Activated CD4-positive, alpha-beta memory T cell treated with anti-CD3 and anti-CD28 coated beads, Interleukin-2, amount 10 ng/mL, durations not matched to agents 7 days and 5 days (primary cell): ENCODE data around the gene FGGY. TPM values are rescaled to one million over a fixed set of nuclear protein-coding genes. Genes with fewer than 3 reads are reported as not detected.
A peak's percentile ranks its signal among the peaks of the same experiment; 100 is the strongest.

ENCODE experiments used
- CTCF ChIA-PET: fragments of 350-600 bp; sonication (Branson Sonifier 250); formaldehyde crosslinking; loops from one replicate; lab custom pipeline; 2021; ENCODE audit warnings: antibody characterized with exemption, inconsistent platforms; lab: Charles Lee
- POLR2A ChIA-PET: fragments of 350-600 bp; sonication (Branson Sonifier 250); formaldehyde crosslinking; loops from one replicate; lab custom pipeline; 2021; ENCODE audit warnings: antibody characterized with exemption; lab: Charles Lee
- DNase-seq: peaks from one replicate; pipeline ENCODE4 v3.0.0-alpha.2; 2020
- H3K27ac Mint-ChIP-seq: one replicate; pipeline ENCODE4 v1.8.0; 2021; ENCODE audit warnings: mild to moderate bottlenecking, mixed read lengths
- H3K27me3 Mint-ChIP-seq: one replicate; pipeline ENCODE4 v1.8.0; 2021; ENCODE audit warnings: mixed read lengths
- H3K36me3 Mint-ChIP-seq: one replicate; pipeline ENCODE4 v1.8.0; 2021; ENCODE audit warnings: low read depth, mixed read lengths
- H3K4me1 Mint-ChIP-seq: one replicate; pipeline ENCODE4 v1.8.0; 2021; ENCODE audit warnings: mixed read lengths
- H3K4me3 Mint-ChIP-seq: one replicate; pipeline ENCODE4 v1.8.0; 2021; ENCODE audit warnings: mild to moderate bottlenecking, mixed read lengths
- H3K9me3 Mint-ChIP-seq: one replicate; pipeline ENCODE4 v1.8.0; 2021; ENCODE audit warnings: mixed read lengths
- total RNA-seq, 2 experiments: library from RNA; stranded (reverse); gene quantifications; one replicate each; pipeline ENCODE4 v1.2.3, GENCODE V29; 2021

Gene FGGY
- total RNA-seq, 2 experiments from 2014 or later, result 7.0 to 7.7 TPM

DNA sequence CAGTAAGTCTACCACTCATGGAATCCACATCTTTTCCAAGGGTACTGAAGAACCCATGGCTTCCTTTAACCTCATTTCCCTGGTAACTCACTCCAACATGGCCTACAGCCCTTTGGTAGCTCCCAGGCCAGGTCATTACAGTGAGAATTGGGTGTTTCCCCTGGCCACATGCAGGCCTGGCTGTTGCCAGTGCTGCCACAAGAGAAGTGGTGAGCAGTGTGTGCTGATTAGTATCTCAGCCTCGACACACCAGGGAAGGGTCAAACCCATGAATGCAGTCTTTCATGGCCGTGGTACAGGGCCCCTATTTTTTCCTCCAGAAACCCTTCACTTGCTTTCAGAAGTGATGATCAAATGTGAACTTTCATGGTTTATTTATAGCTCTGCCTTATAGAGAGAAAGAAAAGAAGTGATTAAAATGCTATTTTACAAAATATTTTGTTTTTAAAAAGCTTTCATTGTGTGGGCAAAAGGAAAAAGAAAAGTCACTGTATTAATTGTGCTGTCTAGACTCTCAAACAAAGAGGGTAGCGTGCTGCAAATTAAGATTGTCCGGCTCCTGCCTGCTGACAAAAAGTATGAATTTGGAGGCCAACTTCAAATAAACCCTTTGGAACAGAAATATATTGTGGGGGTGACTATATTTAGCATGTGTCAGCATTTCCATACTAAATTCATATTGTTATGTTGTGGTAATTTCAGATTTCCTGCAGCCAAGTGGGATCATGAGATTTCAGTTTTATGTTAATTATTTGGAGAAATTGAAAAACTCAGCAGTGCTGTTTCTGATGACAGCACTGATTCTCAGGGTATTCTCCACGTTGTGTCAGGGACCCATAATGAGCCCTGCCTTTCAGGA is 455.9 kb downstream of the FGGY start:
- no peak for DNase-seq
- Mint-ChIP-seq H3K27ac (no peak overlapping the region), H3K36me3 (no peaks in the 10 kb centered on the region), H3K9me3 (no peaks in the 10 kb centered on the region), H3K4me3 (no peak overlapping the region), H3K4me1 (no peaks in the 10 kb centered on the region), H3K27me3 (no peaks in the 10 kb centered on the region)
- ChIA-PET CTCF (interaction anchor here (1.6 kb wide), 1 partner anchor 8 kb away, joined by 5 read pairs; no protein-coding TSS in a partner anchor), POLR2A (no interaction called here)

DNA sequence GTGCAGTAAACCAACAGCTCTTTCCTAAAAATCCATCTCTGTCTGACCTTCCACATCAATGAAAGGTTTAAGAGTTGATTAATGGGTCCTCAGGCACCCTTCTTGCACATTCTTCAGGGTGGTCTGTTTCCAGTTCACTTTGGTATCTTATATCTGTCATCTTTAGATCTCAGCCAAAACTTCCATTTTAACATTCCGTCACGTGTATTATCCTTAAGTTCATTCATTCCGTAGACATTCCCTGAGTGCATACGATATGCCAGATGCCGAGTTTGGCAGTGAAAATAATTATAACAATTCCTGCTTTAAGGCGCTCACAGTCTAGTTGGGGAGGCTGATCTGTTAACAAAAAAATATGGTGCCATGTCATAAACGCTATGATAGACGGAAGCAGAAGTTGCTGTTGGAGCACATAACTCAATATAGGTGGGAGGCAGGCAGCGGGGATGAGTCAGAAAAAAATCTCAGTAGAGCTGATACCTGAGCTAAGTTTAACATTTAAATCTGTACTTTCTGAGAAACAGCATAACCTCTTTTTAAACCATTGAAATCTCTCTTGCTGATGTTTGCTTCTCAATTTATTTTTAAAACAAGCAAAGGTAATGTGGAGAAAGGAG is 458.3 kb downstream of the FGGY start:
- H3K27me3 Mint-ChIP-seq, result no peaks in the 10 kb centered on the region
- H3K4me1 Mint-ChIP-seq, result peaks cover 2% of the 10 kb centered on the region
- H3K27ac Mint-ChIP-seq, result no peak overlapping the region
- ChIA-PET CTCF (no interaction called here), POLR2A (no interaction called here)
- H3K4me3 Mint-ChIP-seq, result no peak overlapping the region
- H3K9me3 Mint-ChIP-seq, result no peaks in the 10 kb centered on the region
- no peak for DNase-seq
- H3K36me3 Mint-ChIP-seq, result no peaks in the 10 kb centered on the region

DNA sequence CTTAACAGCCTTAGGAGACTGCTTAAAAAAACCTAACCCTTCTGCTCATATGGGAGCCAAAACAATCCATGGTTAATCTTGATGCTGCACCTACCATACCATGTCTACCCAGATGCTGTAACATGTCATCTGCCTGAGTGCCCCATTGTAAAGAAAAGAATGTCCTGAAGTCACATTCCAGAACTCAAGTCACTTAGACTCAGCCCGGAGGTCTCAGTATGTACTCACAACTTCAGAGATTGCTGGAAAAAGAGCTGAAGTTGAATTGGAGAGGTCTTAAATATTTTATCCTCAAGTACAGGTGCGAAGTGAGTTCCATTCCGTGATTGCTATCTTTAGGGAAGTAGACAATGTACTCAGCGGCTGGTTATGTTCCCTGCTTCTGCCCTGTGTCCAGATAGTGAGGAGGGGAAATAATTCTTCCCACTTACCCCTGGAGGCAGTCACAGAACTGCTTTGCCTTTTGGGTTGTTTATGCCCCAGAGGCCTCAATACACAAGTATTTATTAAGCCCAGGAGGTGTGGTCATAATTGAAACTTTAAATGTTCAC is 460.4 kb downstream of the FGGY start:
- H3K4me1 Mint-ChIP-seq, result peaks cover 2% of the 10 kb centered on the region
- H3K36me3 Mint-ChIP-seq, result no peaks in the 10 kb centered on the region
- ChIA-PET CTCF (interaction anchor here (0.7 to 2.9 kb wide), 2 partner anchors 11 to 1378 kb away, joined by 4 to 17 read pairs; no protein-coding TSS in a partner anchor), POLR2A (no interaction called here)
- no peak overlapping the region for H3K27ac Mint-ChIP-seq
- no peaks in the 10 kb centered on the region for H3K27me3 Mint-ChIP-seq
- DNase-seq, result no peak
- H3K4me3 Mint-ChIP-seq, result no peak overlapping the region
- no peaks in the 10 kb centered on the region for H3K9me3 Mint-ChIP-seq

- POLR2A ChIA-PET, result interaction anchor here (0.8 kb wide), 1 partner anchor 1243 kb away, joined by 3 read pairs; no protein-coding TSS in a partner anchor
- H3K27me3 Mint-ChIP-seq, result no peaks in the 10 kb centered on the region
- peaks cover 2% of the 10 kb centered on the region for H3K4me1 Mint-ChIP-seq
- H3K4me3 Mint-ChIP-seq, result no peak overlapping the region
- no peaks in the 10 kb centered on the region for H3K36me3 Mint-ChIP-seq
- H3K9me3 Mint-ChIP-seq, result no peaks in the 10 kb centered on the region
- DNase-seq, result peak; percentile 73
- no peak overlapping the region for H3K27ac Mint-ChIP-seq
- CTCF ChIA-PET, result interaction anchor here (0.6 to 2.9 kb wide), 29 partner anchors 9 to 1450 kb away, joined by 3 to 23 read pairs (median 3); partner anchors contain the start of gene HOOK1
Observed at GRCh38 chr1:59759156-59759925, 462.4 kb downstream of the FGGY start.

DNA sequence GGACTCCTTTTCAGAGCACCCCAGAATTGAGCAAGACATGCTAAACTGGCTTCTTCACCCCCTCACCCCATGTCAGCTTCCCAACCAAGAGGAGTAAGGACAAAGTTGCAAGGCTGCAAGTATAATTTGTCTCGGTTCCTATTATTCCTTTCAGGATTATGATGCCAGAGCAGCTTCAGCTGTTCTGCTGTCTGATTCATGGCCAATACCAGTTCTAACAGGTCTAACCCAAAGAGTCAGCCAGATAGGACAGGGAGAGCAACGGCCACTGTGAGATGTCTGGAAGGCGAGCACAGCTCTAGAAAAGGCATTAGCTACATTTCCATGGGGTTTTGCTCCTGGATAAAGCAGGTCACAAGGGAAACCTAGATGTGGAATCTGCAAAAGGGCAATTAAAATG is 464.5 kb downstream of the FGGY start:
- Mint-ChIP-seq H3K36me3 (no peaks in the 10 kb centered on the region), H3K27me3 (no peaks in the 10 kb centered on the region), H3K4me3 (no peak overlapping the region), H3K4me1 (peaks cover 2% of the 10 kb centered on the region), H3K9me3 (no peaks in the 10 kb centered on the region), H3K27ac (no peak overlapping the region)
- CTCF ChIA-PET, result interaction anchor here (1.0 to 1.5 kb wide), 6 partner anchors 10 to 1243 kb away, joined by 3 to 5 read pairs (median 4); no protein-coding TSS in a partner anchor
- DNase-seq, result no peak
- POLR2A ChIA-PET, result no interaction called here

- POLR2A ChIA-PET, result no interaction called here
- Mint-ChIP-seq H3K4me3 (no peak overlapping the region), H3K27ac (no peak overlapping the region), H3K9me3 (no peaks in the 10 kb centered on the region), H3K27me3 (no peaks in the 10 kb centered on the region), H3K4me1 (peaks cover 2% of the 10 kb centered on the region), H3K36me3 (no peaks in the 10 kb centered on the region)
- CTCF ChIA-PET, result interaction anchor here (0.5 to 0.7 kb wide), 2 partner anchors 600 to 954 kb away, joined by 3 to 5 read pairs; no protein-coding TSS in a partner anchor
- DNase-seq, result no peak
Observed at GRCh38 chr1:59763418-59763817, 466.5 kb downstream of the FGGY start.

GRCh38 chr1:59765011-59765730 is 468.3 kb downstream of the FGGY start:
- no peaks in the 10 kb centered on the region for H3K27me3 Mint-ChIP-seq
- ChIA-PET CTCF (no interaction called here), POLR2A (no interaction called here)
- H3K27ac Mint-ChIP-seq, result no peak overlapping the region
- H3K36me3 Mint-ChIP-seq, result no peaks in the 10 kb centered on the region
- no peak for DNase-seq
- peaks cover 9% of the 10 kb centered on the region for H3K4me1 Mint-ChIP-seq
- H3K4me3 Mint-ChIP-seq, result no peak overlapping the region
- no peaks in the 10 kb centered on the region for H3K9me3 Mint-ChIP-seq

DNA sequence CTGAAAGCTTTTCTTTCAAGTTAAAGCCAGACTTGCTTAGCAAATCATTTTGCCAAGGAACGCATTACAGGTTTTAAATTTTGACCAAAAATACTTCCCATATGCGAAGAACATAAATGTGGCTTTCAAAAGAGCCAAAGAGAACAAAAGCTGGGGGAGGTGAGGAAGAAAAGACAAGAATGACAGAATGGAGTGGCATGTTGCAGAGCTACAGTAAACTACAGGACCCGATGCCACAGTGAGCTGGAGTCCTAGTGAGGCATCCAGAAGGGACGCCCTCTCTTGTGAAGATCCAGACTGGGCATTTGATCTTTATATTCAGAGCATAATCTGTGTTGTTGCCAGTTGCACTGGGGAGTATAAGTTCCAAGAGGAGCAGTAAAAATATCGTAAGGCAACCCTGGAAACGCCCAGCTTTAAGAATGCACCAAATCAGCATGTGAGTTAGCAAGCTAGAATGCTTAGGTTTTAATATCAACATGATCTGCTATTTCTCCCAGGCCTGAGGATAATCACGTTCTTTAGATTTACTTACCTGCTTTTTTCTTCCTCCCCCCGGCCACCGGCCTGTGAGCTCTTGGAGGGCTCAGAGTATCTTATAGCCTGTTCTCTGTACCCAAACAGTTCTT is 469.4 kb downstream of the FGGY start:
- POLR2A ChIA-PET, result no interaction called here

GRCh38 chr1:59767119-59767518 is 470.2 kb downstream of the FGGY start:
- H3K9me3 Mint-ChIP-seq, result no peaks in the 10 kb centered on the region
- no peak overlapping the region for H3K4me3 Mint-ChIP-seq
- peaks cover 2% of the 10 kb centered on the region for H3K27me3 Mint-ChIP-seq
- CTCF ChIA-PET, result interaction anchor here (2.9 kb wide), 1 partner anchor 8 kb away, joined by 17 read pairs; no protein-coding TSS in a partner anchor
- no peaks in the 10 kb centered on the region for H3K36me3 Mint-ChIP-seq
- H3K27ac Mint-ChIP-seq, result no peak overlapping the region
- DNase-seq, result no peak
- peaks cover 9% of the 10 kb centered on the region for H3K4me1 Mint-ChIP-seq
- POLR2A ChIA-PET, result no interaction called here

More for the DNA sequence above, 469.4 kb downstream of the FGGY start:
- no peak overlapping the region for H3K27ac Mint-ChIP-seq
- no peak overlapping the region for H3K4me3 Mint-ChIP-seq
- peaks cover 9% of the 10 kb centered on the region for H3K4me1 Mint-ChIP-seq
- no peak for DNase-seq
- no peaks in the 10 kb centered on the region for H3K36me3 Mint-ChIP-seq
- H3K27me3 Mint-ChIP-seq, result no peaks in the 10 kb centered on the region
- CTCF ChIA-PET, result no interaction called here
- H3K9me3 Mint-ChIP-seq, result no peaks in the 10 kb centered on the region

DNA sequence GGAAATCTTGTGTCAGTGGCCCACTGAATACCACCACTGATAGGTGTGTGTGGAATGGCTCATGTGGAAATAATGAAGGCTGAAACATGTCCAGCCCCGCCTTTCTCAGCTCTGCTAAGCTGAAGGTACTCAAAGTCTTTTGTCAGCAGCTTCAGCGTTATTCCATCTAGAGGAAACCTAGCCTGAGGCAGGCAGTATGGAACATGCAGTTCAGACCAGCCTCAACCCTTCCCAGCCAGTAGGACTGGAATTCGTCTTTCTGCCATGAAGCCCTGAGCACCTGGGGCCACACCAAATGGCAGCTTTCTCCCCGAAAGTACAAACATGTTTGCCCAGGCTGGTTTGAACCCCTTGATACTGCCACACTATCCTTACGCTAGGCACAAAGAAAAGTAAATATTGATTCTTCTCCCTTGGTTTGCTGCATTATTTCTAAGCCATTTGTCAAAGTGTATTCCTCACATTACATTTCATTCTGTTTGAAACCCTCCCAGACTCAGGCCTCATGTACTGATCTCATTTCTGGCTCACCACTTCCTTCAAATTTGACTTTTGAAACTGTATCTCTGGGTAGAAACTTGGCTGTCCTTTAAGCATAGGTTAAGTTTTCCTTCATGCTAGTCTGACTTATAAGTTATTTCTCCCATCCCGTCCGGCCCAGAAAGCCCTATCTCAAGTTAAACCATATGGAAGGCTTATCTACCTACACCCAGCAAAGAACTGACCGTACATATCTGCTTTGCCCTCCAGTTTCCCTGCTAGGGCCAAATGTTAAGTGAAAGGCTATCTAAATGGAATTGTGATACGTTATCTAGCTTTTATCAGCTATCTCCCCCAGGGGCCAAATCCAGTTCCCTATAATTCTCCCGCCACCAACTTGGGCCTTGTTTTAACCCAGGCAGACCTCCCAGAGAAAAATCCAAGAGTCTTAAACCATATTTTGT is 472.2 kb downstream of the FGGY start:
- Mint-ChIP-seq H3K27me3 (peaks cover 2% of the 10 kb centered on the region), H3K36me3 (no peaks in the 10 kb centered on the region), H3K27ac (no peak overlapping the region), H3K4me1 (peaks cover 9% of the 10 kb centered on the region), H3K4me3 (no peak overlapping the region), H3K9me3 (no peaks in the 10 kb centered on the region)
- CTCF ChIA-PET, result interaction anchor here (2.9 kb wide), 1 partner anchor 10 kb away, joined by 17 read pairs; no protein-coding TSS in a partner anchor
- no peak for DNase-seq
- POLR2A ChIA-PET, result no interaction called here

DNA sequence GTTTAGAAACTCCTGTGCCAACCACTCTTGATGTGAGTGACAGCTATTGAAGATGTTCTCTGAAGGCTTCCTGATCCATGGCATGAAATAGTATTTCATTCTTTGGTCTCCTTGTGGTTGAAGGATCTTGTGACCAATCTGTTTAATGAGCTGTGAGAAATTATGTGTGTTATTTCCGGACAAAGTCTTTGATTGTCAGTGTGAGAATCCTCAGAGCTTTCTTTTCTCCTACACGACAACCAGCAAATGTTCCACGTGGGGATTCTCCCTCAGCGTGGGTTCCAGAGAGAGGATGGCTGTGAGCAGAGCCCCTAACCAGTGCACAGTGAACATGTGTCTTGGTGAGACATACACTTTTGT is 472.8 kb downstream of the FGGY start:
- no peak overlapping the region for H3K4me3 Mint-ChIP-seq
- POLR2A ChIA-PET, result no interaction called here
- peaks cover 2% of the 10 kb centered on the region for H3K27me3 Mint-ChIP-seq
- no peak overlapping the region for H3K27ac Mint-ChIP-seq
- H3K9me3 Mint-ChIP-seq, result no peaks in the 10 kb centered on the region
- no peaks in the 10 kb centered on the region for H3K36me3 Mint-ChIP-seq
- DNase-seq, result no peak
- peaks cover 9% of the 10 kb centered on the region for H3K4me1 Mint-ChIP-seq
- CTCF ChIA-PET, result interaction anchor here (2.9 kb wide), 1 partner anchor 11 kb away, joined by 17 read pairs; no protein-coding TSS in a partner anchor
